HG02571 (cell line): ENCODE results near the gene POLN.

Source experiments
- ATAC-seq: cut with Tn5 transposase; IDR thresholded peaks from one replicate; pipeline ENCODE4 v1.9.1; 2021; ENCODE audit warnings: mild to moderate bottlenecking, moderate library complexity; ENCODE audit not compliant: unreplicated experiment

POLN gene

DNA sequence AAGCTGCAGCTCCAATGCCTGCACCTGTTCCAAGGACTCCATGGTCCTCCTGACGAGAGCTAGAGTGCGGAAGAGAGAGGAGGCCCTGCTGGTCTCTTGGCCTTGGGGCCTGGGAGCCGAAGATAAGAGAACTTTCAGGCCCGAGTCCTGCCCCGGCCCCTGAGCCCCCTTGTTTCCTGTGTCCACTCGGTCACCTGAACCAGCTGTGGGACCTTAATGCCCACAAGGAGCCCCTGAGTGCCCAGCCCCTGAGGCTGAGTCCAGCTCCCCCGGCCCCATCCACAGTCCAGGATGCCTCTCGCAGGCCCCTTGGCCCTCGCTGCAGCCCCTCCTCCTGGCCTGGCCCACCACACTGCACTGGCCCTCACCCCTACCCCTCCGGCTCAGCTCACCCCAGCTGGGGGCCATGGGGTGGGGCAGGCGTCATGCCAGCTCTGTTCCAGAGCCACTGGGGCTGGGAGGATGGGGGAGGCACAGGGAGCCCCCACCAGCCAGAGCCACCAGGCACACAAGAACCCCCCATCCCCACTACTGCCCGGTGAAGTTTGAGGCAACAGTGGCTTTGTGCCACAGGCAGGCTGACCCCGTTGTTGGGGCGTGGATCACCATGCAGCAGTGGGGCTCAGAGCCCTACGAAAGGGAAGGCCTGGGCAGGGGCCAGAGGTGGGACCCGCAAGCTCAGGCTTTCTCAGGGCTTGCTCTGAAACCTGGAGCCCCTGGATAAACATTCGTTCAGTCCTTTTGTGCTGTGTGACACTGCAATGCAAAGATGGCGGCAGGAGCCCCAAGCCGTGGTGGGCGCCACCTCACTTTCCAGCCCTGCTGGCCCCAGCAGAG lies 168.7 kb downstream of the POLN start:
- ATAC-seq, result no peak

DNA sequence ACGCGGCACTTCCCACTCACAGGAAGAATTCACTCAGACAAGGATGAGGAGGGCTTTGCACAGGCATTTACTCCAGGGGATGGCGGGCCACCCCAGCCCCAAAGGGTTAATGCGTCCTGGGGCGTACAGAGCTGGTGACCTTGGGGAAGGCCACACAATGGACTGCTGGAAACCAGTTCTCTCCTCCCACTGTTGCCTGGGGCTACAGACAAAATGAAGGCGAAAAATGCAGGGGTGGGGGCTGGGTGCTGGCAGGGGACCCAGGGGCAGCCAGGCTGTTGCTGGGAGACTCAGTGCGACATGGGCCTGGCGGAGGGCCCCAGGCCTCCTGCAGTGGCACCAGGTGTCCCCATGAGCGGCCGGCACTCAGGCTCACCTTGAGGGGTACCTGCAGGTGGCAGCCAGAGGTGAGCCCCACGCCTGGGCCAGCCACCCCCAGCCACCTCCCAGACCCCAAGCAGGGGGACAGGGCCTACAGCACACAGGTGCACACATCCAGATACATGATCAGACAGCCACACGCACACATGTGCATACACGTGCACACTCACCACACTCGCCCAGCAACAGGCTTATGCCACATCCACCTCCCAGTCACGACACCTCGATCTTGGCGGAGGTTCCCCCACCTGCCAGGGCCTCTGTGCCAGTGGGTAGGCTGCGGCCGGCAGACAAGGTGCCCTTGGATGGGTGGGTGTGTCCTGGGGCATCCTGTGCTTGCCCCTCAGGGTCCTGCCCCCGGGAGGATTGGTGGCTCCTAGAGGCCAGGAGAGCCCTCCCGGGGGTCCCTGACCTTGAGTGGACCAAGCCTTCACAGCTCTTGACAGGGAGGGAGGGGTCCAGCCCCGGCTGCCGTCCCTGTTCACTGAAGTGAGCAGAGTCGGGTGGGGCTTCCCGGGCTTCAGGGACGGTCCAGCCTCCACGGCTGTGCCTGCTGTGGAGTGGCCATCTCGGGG lies 169.7 kb downstream of the POLN start:
- no peak for ATAC-seq

DNA sequence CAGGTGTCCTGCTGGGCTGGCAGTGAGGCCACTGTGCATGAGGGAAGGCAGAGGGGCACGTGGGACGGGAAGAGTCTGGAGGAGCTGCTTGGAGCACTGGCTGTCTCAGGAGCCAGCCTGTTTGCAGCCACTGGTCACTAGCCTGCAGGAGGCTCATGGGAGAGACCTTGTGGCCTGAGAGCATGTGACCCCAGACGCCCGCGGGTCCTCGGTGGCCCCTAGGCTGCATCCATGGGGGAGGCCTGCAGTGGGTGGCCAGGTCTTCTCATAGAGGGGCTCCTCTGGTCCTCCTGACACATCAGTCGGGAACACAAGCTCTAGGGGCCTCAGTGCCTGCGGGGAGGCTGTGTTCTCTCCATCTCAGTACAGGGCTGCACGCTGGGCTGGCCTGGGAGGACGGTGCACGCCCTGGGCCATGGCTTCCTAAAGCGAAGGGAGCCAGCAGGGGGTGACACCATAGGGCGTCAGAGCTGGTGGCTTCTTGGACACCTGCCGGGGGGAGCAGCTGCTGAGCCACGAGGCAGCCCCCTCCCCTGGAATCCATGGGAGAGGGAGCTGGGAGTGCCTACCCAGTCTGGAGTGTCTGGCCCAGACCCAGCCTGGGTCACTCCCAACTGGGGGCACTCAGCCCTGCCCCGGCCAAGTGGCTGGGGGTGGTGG lies 170.5 kb downstream of the POLN start:
- ATAC-seq, result no peak

DNA sequence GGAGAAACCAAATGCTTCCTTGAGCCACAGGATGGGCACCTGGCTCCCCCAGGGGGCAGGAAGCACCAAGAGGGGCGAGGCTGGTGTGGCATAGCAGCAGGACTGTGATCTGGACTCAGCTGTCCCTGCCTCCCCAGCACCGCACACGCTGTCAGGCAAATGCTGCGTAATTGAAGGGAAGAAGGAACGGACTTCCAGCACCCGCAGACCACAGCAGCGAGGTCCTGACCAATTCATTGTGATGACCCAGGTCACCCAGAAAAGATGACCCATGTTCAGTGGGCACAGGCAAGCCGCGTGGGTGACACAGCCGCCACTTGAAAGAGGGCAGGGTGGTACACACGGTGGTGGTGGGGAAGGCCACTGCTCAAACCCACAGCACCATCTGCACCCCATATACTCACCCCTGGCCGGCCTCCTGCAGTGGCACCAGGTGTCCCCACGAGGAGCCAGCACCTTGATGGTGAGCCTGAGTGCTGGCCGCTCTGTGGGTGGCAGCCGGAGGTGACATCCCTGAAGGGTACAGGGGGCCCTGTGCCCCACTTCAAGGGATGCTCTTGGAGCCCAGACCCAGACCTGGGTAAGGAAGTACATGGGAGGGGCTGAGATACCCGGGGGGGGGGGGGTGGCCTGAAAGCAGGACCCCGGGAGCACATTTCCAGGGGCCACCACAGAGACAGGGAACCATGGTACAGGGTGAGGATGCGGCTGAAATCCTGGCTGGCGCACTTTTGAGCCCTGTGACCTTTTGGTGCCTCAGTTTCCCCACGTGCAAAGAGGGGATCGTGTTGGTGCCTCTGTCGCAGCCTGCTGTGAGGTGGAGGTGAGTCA lies 171.3 kb downstream of the POLN start:
- no peak for ATAC-seq

DNA sequence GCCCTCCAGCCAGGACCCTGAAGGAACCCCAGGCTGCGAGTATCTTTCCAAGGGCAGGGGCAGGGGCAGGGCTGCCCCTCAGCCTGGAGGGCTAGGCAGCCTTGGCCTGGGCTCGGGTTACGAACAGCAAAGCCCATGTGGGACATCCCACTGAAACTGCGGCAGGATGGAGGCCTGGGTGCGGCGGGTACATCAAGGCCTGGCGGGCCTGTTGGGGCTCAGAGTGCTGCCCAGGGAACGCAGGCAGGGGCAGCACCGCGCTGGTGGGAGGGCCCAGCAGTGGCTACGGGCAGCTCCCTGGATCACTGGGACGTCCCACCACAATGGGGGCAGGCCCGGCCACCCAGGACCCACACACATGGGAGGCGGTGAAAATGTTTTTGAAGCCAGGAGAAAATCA lies 171.9 kb downstream of the POLN start:
- ATAC-seq, result no peak

DNA sequence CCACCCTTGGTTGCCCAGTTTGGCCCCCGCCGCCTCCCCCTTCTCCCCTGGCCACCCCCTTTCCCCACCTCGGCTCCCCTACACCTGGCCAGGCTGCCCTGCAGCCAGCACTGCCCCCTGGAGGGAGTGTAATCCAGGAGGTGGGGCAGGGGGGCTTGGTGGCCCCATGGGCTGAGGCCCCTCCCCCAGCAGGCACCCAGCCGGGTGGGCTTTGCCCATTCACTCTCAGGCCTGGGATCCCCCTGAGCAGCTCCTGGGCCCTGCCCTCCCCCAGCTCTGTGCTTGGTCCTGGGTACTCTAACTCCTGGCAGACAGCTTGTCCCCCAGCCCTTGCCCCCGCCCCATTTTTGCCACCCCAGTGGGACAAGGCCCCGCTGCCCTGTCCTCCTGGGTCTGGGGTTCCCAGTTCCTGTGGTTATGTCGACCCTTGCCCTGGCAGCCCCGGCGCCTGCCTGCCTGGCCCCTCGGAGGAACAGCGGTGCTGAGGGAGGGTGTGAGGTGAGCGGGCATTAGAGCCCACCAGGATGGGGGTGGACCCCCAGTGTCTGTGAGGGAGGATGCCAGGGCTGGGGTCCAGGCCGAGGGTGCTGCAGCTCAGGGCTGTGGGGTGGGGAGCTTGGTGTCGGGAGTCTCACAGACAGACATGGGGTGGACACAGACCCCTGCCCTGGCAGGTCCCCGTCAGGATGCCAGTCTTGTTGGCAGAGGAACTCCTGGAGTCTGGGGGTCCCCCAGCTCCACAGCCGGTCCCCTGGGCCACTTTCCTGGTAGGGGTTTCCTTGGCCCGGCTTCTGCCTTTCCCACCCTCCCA lies 172.6 kb downstream of the POLN start:
- ATAC-seq, result no peak

DNA sequence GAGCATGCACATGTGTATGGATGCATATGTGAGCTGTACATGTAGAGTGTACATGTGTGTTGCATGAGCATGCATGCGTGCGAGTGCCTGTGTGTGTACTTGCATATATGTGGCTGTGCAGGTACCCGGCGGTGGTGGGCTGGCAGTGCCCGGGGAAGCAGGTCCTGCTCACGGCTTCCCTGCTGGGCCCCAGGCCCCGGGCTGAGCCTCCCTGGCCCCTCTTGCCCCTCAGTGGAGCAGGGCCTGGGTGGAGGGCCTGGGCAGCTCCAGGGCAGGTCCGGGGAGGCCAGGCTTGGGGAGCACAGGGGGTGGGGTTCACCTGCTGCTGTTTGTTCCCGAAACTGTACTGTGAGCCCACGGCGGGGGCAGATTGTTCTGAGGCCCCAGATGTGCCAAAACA lies 173.4 kb downstream of the POLN start:
- no peak for ATAC-seq

DNA sequence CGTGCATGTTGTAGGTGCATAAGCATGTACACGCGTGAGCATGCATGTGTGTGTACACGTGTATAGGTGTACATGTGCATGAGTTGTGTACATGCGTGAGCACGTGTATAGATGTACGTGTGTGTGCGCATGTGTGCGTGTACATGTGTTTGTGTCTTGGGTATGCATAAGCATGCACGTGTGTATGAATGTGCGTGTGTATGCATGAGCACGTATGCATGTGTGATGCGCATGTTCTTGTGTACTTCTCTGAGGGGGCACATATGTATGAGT lies 173.8 kb downstream of the POLN start:
- ATAC-seq, result no peak

DNA sequence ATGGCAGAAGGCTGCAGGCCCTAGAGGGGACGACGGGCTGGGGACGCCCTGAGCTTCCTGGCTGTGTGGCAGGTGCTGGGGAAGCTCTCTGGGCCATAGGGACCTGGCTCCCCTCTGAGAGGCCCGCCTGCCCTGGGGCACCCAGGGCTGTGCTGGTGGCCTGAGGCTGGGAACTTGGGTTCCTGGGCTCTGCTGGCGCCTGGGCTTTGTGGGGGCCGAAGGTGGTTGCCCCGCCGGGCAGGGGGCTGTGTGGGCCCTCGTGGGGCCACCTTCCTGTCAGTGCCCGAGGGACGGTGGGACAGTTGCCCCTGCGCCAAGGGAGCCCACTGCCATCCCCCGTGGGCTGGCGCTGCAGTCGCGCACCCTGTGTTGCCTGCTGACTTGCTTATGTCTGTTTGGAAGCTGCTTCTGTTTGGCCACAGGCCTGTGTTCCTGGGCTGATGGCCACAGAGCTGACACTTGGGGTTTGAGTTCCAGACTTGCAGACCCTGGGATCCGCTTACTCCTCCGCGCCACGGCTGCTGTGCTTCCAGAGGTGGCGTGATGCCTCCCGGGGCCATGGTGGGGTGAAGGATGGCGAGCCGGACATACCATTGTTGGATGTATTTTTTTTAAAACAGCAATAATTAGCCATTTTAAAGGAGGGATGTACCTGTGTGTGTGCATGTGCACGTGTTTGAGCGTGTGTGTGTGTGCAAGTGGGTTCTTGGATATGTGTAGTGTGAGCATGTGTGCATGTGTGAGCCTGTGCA lies 174.3 kb downstream of the POLN start:
- ATAC-seq, result no peak

DNA sequence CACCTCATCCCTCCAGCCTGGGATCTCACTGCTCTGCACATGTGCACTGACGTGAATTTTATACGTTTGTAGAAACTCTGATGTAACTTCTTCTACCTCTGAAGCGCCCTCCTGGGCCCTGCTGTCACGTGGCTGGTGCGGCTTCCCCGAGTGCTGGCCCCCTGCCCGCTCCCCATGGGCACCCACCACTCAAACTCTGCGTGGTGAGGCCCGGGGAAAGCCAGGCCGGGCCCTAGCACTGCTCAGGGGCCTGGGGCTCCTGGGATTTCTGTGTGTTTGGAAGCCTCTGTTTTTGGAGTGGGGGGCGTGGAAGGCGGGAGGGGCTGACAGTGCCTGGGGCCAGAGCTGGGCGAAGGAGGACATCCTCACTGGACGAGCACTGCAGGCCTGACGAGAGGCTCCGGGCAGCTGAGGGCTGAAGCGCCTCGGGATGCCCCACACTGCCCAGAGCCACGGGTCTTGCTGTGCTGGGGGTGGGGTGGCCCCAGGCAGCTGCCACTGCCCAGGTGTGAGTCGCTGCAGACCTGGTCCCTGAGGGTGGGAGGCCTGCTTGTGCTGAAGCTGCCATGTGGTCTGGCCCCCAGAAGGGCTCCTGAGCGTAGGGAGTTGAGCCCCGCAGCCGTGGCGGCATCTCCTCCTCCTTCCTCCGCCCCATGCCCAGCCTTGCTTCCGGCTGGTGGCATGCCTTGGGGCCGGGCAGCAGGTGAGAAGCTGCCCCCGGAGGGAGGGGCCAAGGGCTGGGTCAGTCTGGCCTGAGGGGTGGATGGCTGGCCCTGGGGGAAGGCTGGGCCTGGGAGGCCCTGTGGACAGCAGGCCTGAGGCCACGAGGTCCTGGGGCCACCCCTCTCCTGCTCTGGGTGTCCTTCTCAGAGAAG lies 175.1 kb downstream of the POLN start:
- no peak for ATAC-seq

DNA sequence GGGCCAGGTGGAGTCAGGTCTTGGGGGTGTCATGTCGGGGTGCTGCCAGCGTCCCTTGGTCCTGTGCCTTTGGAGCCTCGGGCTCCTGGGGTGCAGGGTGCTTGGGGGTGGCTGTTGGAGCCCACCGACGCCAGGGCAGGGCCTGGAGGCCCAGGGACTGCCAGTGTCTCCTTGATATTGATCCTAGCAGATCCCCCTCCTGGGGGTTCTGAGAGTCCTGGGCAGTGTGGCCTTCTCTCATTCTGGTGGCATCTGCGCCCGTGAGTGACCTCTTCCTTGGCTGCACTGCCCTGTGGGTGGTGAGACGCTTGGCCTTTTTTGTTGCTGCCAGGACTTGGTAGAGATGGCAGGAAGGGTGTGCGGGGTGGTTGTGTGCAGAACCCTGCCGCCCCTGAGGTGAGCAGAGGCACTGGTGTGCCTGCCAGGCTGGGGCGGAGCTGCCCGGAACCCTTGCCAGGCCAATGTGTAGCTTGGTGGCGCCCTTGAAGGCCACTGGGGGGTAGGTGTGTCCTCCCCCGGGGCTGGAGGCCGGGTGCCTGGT lies 175.8 kb downstream of the POLN start:
- ATAC-seq, result no peak

DNA sequence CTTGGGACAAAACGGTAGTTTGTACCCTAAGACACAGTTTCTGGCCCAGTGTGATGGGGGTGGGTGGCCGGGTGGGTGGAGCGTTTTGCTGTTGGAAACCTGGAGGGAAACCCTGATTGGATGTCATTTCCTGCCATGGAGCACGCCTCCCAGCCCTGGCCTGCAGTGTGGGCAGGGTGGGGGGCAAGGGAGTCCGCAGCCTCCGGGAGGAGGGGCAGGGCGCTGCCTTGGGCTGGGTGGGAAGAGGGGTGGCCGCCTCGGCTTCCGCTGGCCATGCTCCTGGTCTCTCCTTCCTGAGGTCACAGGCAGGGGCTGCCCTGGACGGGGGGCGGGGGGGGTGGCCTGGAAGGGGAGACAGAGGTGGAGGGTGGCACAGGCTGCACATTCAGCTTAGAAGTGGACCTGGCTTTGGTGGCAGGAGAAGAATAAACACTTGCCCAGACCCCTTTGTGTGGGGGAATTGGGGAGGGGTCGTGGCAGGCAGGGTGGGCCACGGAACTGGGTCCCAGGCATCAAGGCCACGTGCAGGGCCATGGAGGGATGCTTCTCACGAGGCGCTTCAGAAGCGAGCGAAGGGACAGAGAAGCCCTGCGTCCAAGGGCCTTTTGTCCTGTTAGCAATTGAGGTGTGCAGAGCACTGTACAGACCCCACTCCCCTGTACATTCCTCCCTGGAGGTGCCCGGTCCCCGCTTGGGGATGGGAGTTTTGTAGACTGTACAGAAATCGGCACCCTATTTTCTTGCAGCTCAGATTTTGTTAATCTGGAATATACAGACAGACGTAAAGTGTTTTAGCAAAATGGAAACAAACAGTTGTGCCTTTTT lies 176.6 kb downstream of the POLN start:
- ATAC-seq, result no peak

DNA sequence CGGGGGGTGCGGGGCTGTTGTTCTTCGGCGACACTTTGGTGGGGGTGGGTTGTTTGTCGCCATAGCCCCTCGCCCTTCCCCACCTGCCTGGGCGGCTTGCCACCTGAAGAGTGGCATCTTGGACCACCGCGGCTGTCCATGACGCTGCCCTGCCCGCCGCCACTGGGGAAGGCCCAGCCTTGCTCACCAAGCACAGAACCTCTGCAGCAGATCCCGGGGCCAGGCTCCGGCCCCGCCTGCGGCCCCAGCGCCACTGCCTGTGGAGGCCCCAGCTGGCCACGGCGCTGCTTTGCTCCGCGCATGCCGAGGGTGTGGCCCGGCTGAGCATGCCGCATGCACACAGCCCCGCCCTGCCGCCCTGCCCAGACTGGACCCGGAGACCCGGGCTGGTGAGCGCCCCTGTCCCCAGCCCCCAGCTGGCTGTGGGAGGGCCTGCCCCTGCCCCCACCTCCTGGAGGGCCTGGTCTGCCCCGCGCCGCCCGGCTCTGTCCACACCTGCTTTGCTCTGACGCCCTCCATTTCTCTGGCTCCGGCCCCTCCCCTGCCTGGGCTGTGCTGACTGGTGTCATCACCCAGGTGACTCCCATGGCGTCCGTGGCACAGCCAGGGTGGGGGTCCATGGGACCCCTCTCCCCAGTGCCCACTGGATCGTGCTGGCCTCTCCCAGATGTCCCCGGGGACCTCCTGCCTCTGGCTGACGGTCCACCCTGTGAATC lies 177.5 kb downstream of the POLN start:
- no peak for ATAC-seq

DNA sequence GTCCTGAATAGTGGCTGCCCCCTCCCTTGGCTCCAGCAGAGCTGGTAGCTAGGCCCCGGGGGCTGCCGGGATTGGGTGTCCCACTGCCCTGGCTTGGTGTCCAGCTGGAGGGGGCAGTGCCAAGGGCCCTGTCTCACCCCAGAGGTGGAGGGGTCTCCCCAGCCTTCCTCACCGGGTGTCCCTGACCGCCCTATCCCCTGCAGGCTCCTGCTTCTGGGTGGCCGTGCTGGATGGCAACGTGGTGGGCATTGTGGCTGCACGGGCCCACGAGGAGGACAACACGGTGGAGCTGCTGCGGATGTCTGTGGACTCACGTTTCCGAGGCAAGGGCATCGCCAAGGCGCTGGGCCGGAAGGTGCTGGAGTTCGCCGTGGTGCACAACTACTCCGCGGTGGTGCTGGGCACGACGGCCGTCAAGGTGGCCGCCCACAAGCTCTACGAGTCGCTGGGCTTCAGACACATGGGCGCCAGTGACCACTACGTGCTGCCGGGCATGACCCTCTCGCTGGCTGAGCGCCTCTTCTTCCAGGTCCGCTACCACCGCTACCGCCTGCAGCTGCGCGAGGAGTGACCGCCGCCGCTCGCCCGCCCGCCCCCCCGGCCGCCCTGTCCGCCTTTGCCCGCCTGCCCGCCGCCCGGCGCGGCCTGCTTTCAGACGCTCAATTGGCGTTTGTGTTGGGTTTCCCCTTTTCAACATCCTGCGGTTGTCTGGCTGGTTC lies 178.2 kb downstream of the POLN start:
- no peak for ATAC-seq

DNA sequence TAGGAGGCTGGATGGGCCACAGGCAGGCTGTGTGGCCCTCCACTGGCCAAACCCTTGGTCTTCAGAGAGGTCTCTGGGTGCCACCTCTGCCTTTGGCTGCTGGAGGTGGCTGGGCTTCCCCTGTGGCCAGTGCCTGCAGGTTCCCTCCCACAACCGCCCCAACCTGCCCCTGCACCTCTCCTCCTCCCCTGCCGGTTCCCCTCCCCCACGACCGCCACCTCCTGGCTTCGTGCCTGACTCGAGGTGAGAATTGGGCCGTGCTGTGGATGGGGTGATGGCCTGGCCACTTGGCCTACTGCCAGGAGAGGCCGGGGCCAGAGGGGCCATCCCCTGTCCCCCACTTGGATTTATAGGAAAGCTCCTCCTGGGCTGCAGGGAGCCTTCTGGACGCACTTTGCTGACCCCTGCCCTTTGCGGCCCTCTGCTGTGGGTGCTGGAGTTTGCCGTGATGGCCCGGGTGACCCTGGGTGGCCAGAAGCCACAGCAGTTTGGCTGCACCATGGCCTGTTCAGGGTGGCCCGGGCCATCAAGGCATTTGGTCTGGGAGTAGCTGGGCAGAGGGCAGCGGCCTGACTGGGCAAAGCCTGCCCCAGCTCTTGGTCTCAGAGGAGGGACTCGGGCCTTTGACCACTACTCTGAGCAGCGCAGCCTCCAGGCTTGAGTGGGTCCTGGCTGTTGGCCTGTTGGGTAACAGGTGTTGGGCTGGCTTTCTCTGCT lies 179.0 kb downstream of the POLN start:
- no peak for ATAC-seq
